Activated naive CD4-positive, alpha-beta T cell treated with anti-CD3 and anti-CD28 coated beads, Interleukin-2, amount 50 U/mL, for 24 hours (primary cell): ENCODE data around the gene CBX4.

Source experiments
- H3K27ac Mint-ChIP-seq: one replicate; pipeline ENCODE4 v1.8.0; 2021; ENCODE audit warnings: mild to moderate bottlenecking, mixed read lengths
- H3K27me3 Mint-ChIP-seq: one replicate; pipeline ENCODE4 v1.8.0; 2021; ENCODE audit warnings: mixed read lengths
- H3K36me3 Mint-ChIP-seq: one replicate; pipeline ENCODE4 v1.8.0; 2021; ENCODE audit warnings: mixed read lengths
- H3K4me1 Mint-ChIP-seq: one replicate; pipeline ENCODE4 v1.8.0; 2021; ENCODE audit warnings: mixed read lengths
- H3K4me3 Mint-ChIP-seq: one replicate; pipeline ENCODE4 v1.8.0; 2021; ENCODE audit warnings: mild to moderate bottlenecking, mixed read lengths
- H3K9me3 Mint-ChIP-seq: one replicate; pipeline ENCODE4 v1.8.0; 2021; ENCODE audit warnings: mixed read lengths

The CBX4 gene

GRCh38 chr17:79849953-79850352 is 10.7 kb upstream of the CBX4 start:
- H3K4me1 Mint-ChIP-seq = peaks cover 9% of the 10 kb centered on the region
- H3K27me3 Mint-ChIP-seq = peaks cover 6% of the 10 kb centered on the region
- no peak overlapping the region for H3K27ac Mint-ChIP-seq
- H3K36me3 Mint-ChIP-seq = no peaks in the 10 kb centered on the region
- no peaks in the 10 kb centered on the region for H3K9me3 Mint-ChIP-seq
- no peak overlapping the region for H3K4me3 Mint-ChIP-seq

GRCh38 chr17:79848370-79848766 is 9.1 kb upstream of the CBX4 start:
- peaks cover 9% of the 10 kb centered on the region for H3K27me3 Mint-ChIP-seq
- no peaks in the 10 kb centered on the region for H3K9me3 Mint-ChIP-seq
- H3K36me3 Mint-ChIP-seq = no peaks in the 10 kb centered on the region
- H3K4me3 Mint-ChIP-seq = no peak overlapping the region
- peaks cover 12% of the 10 kb centered on the region for H3K4me1 Mint-ChIP-seq
- H3K27ac Mint-ChIP-seq = peak overlapping the region; percentile 30

- Mint-ChIP-seq H3K27me3 (peaks cover 10% of the 10 kb centered on the region), H3K4me1 (peaks cover 14% of the 10 kb centered on the region), H3K27ac (peak overlapping the region; percentile 30), H3K4me3 (no peak overlapping the region), H3K9me3 (no peaks in the 10 kb centered on the region), H3K36me3 (no peaks in the 10 kb centered on the region)
Observed at GRCh38 chr17:79847698-79848369, 8.6 kb upstream of the CBX4 start.

- Mint-ChIP-seq H3K4me3 (no peak overlapping the region), H3K27me3 (peaks cover 16% of the 10 kb centered on the region), H3K9me3 (no peaks in the 10 kb centered on the region), H3K27ac (no peak overlapping the region), H3K4me1 (peaks cover 21% of the 10 kb centered on the region), H3K36me3 (no peaks in the 10 kb centered on the region)
Observed at GRCh38 chr17:79845601-79845949, 6.3 kb upstream of the CBX4 start.

- no peak overlapping the region for H3K27ac Mint-ChIP-seq
- H3K4me1 Mint-ChIP-seq = peaks cover 25% of the 10 kb centered on the region
- peaks cover 16% of the 10 kb centered on the region for H3K27me3 Mint-ChIP-seq
- peak overlapping the region; percentile 44 for H3K4me3 Mint-ChIP-seq
- no peaks in the 10 kb centered on the region for H3K36me3 Mint-ChIP-seq
- H3K9me3 Mint-ChIP-seq = no peaks in the 10 kb centered on the region
Observed at GRCh38 chr17:79844869-79845600, 5.8 kb upstream of the CBX4 start.

- Mint-ChIP-seq H3K27me3 (peaks cover 18% of the 10 kb centered on the region), H3K27ac (no peak overlapping the region), H3K4me3 (peak overlapping the region; percentile 83)
Observed at GRCh38 chr17:79843816-79844800, 4.9 kb upstream of the CBX4 start.

GRCh38 chr17:79843474-79843815 is 4.2 kb upstream of the CBX4 start:
- Mint-ChIP-seq H3K4me1 (peaks cover 28% of the 10 kb centered on the region), H3K27me3 (peaks cover 18% of the 10 kb centered on the region), H3K36me3 (no peaks in the 10 kb centered on the region), H3K4me3 (peak overlapping the region; percentile 83), H3K27ac (no peak overlapping the region), H3K9me3 (no peaks in the 10 kb centered on the region)

More at GRCh38 chr17:79843816-79844800, 4.9 kb upstream of the CBX4 start:
- Mint-ChIP-seq H3K36me3 (no peaks in the 10 kb centered on the region), H3K4me1 (peaks cover 27% of the 10 kb centered on the region), H3K9me3 (no peaks in the 10 kb centered on the region)

GRCh38 chr17:79842656-79843473 is 3.6 kb upstream of the CBX4 start:
- H3K27me3 Mint-ChIP-seq = peaks cover 16% of the 10 kb centered on the region

GRCh38 chr17:79842136-79842655 is 3.0 kb upstream of the CBX4 start:
- H3K27ac Mint-ChIP-seq = peak overlapping the region; percentile 23
- H3K4me1 Mint-ChIP-seq = peaks cover 37% of the 10 kb centered on the region
- peaks cover 16% of the 10 kb centered on the region for H3K27me3 Mint-ChIP-seq
- peak overlapping the region; percentile 77 for H3K4me3 Mint-ChIP-seq
- no peaks in the 10 kb centered on the region for H3K36me3 Mint-ChIP-seq
- no peaks in the 10 kb centered on the region for H3K9me3 Mint-ChIP-seq

More at GRCh38 chr17:79842656-79843473, 3.6 kb upstream of the CBX4 start:
- Mint-ChIP-seq H3K36me3 (no peaks in the 10 kb centered on the region), H3K27ac (no peak overlapping the region), H3K4me3 (peak overlapping the region; percentile 75), H3K9me3 (no peaks in the 10 kb centered on the region), H3K4me1 (peaks cover 34% of the 10 kb centered on the region)

GRCh38 chr17:79841369-79842135 is 2.3 kb upstream of the CBX4 start:
- Mint-ChIP-seq H3K27me3 (peaks cover 16% of the 10 kb centered on the region), H3K4me3 (peak overlapping the region; percentile 77), H3K4me1 (peaks cover 44% of the 10 kb centered on the region), H3K27ac (peak overlapping the region; percentile 23), H3K9me3 (no peaks in the 10 kb centered on the region), H3K36me3 (no peaks in the 10 kb centered on the region)

- Mint-ChIP-seq H3K9me3 (no peaks in the 10 kb centered on the region), H3K4me1 (peaks cover 44% of the 10 kb centered on the region), H3K27me3 (peaks cover 15% of the 10 kb centered on the region), H3K36me3 (no peaks in the 10 kb centered on the region), H3K4me3 (peak overlapping the region; percentile 15), H3K27ac (no peak overlapping the region)
Observed at GRCh38 chr17:79840989-79841286, 1.7 kb upstream of the CBX4 start.

- Mint-ChIP-seq H3K4me3 (peak overlapping the region; percentile 62), H3K27ac (no peak overlapping the region), H3K36me3 (no peaks in the 10 kb centered on the region), H3K27me3 (peaks cover 14% of the 10 kb centered on the region), H3K4me1 (peaks cover 44% of the 10 kb centered on the region), H3K9me3 (no peaks in the 10 kb centered on the region)
Observed at GRCh38 chr17:79840269-79840988, 1.2 kb upstream of the CBX4 start.

- Mint-ChIP-seq H3K27ac (peak overlapping the region; percentile 93), H3K36me3 (peaks cover 3% of the 10 kb centered on the region), H3K4me3 (peak overlapping the region; percentile 94), H3K4me1 (peaks cover 44% of the 10 kb centered on the region), H3K9me3 (no peaks in the 10 kb centered on the region), H3K27me3 (peaks cover 13% of the 10 kb centered on the region)
Observed at GRCh38 chr17:79838522-79839274, 542 bp downstream of the CBX4 start.
